GM12801 (cell line): Measurements from ENCODE around the gene CPED1.

Source experiments
- TF ChIP-seq, protein P1 (sequence below): IDR thresholded peaks from one replicate; pipeline ENCODE4 v1.5.1; 2011; ENCODE audit warnings: control low read depth; ENCODE audit not compliant: insufficient read length; ENCODE audit errors: extremely low read depth

CPED1 gene

DNA sequence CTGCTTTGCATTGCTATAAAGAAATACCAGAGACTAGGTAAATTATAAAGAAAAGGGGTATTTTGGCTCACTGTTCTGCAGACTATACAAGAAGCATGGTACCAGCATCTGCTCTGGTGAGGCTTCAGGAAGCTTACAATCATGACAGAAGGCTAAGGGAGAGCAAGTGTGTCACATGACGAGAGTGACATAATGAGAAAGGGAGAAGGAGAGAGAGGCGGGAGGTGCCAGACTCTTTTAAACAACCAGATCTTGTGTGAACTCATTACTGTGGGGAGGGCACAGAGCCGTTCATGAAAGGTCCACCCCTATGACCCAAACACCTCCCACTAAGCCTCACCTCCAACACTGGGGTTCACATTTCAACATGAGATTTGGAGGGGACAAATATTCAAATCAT is 281.3 kb downstream of the CPED1 start:
- TF ChIP-seq, protein P1, sequence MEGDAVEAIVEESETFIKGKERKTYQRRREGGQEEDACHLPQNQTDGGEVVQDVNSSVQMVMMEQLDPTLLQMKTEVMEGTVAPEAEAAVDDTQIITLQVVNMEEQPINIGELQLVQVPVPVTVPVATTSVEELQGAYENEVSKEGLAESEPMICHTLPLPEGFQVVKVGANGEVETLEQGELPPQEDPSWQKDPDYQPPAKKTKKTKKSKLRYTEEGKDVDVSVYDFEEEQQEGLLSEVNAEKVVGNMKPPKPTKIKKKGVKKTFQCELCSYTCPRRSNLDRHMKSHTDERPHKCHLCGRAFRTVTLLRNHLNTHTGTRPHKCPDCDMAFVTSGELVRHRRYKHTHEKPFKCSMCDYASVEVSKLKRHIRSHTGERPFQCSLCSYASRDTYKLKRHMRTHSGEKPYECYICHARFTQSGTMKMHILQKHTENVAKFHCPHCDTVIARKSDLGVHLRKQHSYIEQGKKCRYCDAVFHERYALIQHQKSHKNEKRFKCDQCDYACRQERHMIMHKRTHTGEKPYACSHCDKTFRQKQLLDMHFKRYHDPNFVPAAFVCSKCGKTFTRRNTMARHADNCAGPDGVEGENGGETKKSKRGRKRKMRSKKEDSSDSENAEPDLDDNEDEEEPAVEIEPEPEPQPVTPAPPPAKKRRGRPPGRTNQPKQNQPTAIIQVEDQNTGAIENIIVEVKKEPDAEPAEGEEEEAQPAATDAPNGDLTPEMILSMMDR: no peak

DNA sequence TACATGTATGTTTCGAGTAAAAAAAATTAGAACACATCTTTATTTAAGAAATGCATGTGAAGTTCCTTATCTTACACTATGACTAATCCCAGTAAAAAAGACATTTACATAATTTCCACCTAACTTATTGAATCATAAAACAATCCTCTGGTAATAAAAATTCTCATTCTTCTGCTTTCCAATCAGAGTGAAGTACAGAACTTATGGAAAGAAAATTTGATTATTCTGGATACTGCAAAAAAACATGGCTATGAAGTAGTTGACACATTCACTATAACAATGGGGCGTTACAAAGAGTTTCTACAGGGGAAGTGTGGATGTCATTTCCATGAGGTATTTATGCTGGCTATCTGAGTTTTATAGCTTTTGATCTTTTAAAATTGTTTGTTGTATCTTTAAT is 282.6 kb downstream of the CPED1 start:
- TF ChIP-seq, protein P1: no peak

DNA sequence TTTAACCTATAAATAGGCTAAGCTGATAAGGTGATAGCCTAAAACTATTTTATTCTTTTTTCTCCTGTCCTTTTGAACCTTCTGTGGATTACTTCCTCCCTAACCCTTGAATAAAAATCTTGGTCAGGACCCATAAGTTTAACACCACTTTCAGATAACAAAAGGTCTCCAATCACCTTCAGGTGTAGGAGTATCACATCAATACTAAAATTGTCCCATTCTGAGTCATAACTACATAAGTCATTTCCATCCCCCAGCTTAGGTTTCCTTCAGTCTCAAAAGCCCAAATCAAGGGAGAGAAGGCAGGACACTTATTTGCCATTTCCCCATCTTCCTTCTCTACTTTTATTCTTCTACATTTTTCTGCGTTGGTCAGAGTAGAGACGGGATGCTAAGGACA is 283.4 kb downstream of the CPED1 start:
- TF ChIP-seq, protein P1: no peak

DNA sequence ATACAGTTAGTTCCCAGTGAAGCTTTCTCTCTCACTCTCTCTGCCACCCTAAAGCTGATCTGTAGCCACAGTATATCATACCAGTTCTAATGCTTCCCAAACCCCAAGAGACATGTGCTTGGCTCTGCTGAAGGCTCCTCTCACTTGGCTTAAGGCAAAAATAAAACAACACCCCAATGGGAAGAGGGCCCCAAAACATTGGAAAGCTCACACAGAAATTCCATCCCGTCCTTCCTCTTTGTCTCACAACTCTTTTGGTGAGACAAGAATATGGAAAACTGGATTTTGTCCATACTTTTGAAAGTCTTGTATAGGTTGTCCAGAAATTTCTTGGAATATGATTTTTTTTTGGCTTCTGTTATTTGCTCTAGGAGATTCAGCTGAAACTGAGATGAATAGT is 284.2 kb downstream of the CPED1 start:
- TF ChIP-seq, protein P1: no peak

DNA sequence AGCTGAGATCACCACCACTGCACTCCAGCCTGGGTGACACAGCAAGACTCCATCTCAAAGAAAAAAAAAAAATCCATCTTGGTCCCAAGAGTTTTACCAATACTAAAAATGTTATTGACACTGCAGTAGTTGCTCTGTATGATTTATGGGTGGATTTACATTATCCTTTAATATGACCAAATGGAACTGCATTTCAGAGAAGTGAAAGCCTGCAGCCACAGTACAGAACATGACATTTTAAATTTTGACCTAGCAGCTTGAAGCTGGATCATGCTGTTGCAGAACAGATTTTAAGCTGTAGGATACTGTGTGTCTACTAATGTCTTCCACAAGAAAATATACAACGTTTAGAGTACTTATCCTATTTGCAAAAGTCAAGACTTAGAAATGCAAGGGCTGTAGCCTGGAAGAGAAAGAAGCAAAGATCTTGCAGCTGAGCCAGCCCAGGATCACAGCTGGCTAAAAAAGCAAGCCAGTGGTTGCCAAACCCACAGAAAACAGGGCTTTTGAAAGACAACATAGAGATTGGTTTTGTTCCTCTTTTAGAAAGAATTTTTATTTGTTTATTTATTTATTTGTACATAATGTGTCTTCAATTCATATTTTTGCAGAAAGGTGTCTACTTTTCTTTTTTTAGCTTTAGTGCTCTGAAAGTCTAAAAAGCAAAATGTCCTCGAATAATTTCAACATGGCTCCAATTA is 285.1 kb downstream of the CPED1 start:
- TF ChIP-seq, protein P1: no peak

DNA sequence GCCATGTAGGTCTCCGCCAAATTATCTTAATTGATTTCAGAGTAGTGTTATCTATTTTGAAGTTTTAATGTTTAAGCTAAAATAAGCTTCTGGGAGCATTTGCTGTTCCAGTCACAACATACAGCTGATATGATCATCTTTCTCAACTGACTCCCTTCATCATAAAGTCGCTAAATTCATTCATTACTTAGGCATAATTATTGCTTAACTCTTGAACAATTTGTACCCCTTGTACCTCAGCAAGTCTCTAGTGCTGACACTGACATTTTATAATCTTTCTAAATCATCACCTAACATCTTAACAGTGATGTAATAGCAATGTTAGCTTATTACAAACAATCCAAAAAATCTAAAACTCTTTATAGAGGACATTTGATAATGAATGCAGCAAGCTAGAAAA is 286.0 kb downstream of the CPED1 start:
- TF ChIP-seq, protein P1: no peak

DNA sequence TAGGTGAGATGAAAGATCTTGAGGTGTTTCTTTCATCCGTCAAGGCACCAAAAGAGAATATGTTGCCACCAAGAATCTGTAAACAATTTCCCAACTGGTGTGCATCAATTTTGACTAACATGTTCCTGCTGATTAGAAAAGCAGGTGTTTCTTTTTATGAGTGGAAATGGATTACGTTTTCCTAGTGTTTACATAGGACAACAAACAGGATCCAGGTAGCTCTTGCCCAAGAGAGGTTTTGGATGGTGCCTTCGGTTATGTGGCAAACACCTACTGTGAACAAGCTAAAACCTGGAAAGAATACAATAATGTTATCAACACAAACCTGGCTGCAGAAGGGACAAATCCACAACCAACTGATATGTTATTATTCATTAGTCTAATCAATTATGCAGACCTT is 286.7 kb downstream of the CPED1 start:
- TF ChIP-seq, protein P1: no peak
